Measurements from ENCODE around the gene EHBP1L1.
"Not testable (repeated sequence)": the region's sequence is repeated elsewhere in the genome, so short reads cannot be mapped to it uniquely, and the experiment has no call there.

Gene EHBP1L1

DNA sequence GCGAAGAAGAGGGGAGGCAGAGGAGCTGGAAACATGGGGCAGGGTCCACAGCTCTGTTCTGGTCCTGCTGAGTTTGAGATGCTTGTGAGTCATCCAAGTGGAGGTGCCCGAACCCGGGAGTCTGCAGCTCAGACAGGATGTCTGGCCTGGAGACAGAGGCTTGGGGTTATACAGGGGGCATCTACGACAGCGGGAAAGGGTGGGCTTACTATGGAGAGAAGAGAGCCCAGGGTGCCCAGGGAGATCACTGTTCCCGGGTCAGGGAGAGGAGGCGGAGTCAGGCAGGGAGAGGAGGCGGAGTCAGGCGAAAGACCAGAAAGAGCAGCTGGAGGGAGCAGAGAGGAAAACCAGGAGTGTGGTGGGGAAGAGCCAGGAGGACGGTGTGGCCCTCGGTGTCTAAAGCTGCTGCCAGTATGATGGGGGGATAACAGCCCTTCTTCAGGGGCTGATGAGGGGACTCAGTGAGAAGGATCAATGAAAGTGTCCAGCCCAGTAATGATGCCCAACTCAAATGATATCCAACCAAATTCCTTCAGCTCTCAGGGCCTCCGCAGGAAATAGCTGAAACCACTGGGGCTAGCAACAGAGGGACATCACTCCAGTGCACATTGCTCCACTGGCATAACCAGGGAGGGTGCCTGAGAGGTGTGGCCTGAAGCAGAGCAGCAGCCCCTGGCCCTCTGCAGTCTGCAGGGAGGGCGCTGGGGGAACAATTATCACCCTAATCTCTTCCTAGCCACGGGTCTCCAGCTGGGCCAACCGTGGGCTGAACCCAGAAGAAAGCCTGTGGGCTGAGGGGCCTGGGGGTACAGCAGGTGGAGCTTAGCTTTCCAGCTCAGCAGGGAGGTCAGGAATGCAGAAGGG is 15.1 kb upstream of the EHBP1L1 start:
- no peak for DNase-seq (ENCODE audit: low read depth)

DNA sequence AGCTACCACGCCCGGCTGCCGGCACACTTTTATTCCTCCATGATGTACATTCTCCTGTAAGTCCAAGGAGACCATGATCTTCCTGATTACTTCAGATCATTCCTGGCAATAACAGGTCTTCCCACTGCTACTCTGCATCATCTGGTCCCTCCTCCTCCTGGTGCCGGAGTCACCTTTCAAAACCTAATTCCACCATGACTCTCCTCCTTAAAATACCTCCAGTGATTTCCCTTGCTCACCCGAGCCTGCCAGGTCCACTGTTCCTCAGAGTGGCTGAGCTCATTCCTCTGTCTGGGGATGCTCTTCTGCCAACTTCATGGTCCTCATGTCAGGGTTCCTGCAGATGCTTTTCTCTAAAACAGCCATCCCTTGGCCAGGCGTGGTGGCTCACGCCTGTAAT is 13.8 kb upstream of the EHBP1L1 start:
- no peak for DNase-seq (ENCODE audit: low read depth)

- DNase-seq (ENCODE audit: low read depth): no peak
Observed at GRCh38 chr11:65562788-65563187, 13.1 kb upstream of the EHBP1L1 start.

DNA sequence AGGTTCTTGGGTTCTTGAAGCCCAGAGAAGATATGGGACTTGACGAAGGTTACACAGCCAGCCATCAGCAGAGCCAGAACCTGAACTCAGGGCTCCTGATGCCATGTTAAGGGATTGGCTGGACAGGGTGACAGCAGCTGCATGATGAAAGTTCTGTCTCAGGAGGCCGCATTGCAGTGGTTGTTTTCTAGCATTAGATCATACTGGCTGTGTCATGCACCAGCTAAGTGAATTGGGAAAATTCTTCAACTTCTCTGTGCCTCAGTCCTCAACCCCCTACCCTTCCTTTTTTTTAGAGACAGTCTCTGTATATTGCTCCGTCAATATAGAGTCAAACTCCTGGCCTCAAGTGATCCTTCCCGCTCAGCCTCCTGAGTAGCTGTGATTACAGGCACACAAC is 12.3 kb upstream of the EHBP1L1 start:
- DNase-seq (ENCODE audit: low read depth): no peak

GRCh38 chr11:65564879-65565559 is 10.8 kb upstream of the EHBP1L1 start:
- not testable (repeated sequence) for DNase-seq (ENCODE audit: low read depth)

GRCh38 chr11:65565624-65566453 is 10.0 kb upstream of the EHBP1L1 start:
- DNase-seq (ENCODE audit: low read depth): no peak

DNA sequence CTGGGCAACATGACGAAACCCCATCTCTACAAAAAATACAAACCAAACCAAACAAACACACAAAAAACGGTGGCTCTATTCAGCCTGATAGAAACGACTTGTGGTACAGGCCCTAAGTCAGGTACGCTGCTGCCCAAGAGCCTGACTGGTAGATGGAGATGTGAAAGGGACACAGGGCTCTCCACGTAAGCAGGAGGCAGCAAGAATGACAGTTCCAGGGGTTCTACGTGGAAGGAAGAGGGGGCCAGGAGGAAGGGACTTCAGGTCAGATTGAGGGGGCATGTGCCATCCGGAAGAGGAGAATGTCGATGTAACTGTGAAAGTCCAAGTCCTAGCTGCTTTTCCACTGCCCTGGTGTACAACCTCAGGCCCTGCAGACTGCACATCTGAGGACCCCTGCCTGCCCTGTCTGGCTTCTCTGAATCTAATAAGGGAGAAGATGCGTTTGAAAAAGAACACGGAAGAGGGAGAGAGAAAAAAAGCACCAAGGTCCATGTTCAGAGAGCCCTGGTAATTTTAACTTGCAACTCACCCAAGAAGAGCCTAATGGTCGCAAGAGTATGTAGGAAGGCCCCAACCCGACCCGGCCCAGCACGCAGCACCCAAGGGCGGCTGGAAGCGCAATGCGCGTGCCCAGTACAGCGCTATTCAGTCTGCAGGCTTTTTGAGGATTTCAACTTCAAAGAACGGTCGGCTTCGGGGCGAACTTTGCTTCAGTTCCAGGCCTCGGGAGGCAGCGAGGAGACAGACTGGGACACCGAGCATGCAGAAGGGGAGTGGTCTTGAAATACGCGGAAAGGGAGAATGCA is 6.5 kb upstream of the EHBP1L1 start:
- DNase-seq (ENCODE audit: low read depth): no peak

GRCh38 chr11:65569973-65570918 is 5.6 kb upstream of the EHBP1L1 start, which contains the start of gene ZNRD2:
ZNRD2 (plus strand) TSS chr11:65570477; CDS start chr11:65570492, 15 bp downstream.
- DNase-seq (ENCODE audit: low read depth): peak; percentile 97

- DNase-seq (ENCODE audit: low read depth): no peak
Observed at GRCh38 chr11:65571420-65571819, 4.4 kb upstream of the EHBP1L1 start.

- no peak for DNase-seq (ENCODE audit: low read depth)
Observed at GRCh38 chr11:65571940-65572339, 3.9 kb upstream of the EHBP1L1 start.

- DNase-seq (ENCODE audit: low read depth): peak; percentile 75
Observed at GRCh38 chr11:65572356-65573051, 3.3 kb upstream of the EHBP1L1 start, which contains the start of gene FAM89B. FAM89B (plus strand) TSS chr11:65572538; CDS start chr11:65572670, 132 bp downstream.

DNA sequence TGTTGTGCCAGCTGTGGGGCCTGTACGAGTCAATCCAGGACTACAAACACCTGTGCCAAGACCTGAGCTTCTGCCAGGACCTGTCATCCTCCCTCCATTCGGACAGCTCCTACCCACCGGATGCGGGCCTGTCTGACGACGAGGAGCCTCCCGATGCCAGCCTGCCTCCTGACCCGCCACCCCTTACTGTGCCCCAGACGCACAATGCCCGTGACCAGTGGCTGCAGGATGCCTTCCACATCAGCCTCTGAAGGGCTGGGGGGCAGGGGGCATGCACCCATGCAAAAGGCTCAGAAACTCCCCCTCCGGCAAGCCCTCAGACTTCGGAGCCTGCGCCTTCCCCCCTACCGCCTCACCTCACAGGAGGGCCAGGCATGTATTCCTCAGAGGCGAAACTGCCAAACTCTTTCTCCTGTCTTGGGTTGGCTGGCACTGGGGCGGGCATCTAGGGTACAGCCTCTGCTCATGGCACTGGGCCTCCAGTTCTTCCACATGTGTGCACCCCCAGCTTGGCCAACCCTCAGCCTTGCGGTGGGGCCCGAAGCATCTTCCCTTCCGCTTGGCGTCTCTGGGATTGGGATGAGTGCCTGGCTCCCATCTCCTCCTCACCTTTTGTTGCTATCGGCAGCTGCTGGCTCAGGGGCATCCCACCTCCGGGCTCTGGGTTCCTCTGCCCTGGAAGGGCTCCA is 2.3 kb upstream of the EHBP1L1 start:
- no peak for DNase-seq (ENCODE audit: low read depth)

DNA sequence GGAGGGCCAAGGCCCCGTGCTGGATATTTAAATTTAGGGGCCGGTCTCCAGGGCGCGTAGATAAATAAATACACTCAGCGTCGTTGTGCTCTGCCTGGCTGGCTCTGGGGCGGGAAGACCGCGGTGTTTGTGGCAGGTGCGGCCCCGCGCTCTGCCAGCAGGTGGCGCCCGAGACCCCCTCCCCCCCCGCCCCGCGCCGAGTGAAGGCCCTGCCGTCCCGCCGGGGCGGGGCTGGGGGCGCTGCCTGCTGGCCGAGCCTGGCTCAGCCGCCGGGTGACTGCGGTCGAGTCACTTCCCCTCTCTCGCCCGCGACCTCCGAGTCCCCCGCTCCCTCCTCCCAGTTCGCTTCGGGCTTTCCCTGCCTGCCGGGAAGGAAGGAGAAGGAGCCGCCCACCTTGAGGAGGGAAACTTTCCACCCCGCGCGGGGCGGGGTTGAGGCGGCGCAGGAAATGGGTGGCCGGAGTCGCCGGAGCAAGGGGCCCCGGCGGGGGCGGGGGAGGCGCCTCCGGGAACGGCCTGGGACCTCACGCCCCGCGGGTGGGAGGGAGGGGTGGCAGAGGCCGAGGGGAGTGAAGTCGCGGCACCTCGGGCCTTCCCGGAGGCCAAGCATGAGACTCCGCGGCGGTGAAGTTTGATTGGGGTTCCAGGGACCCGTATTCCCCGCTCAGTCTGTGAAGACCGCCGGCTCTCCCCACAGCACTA is 1.6 kb upstream of the EHBP1L1 start:
- peak; percentile 66 for DNase-seq (ENCODE audit: low read depth)

GRCh38 chr11:65574811-65575567 is 864 bp upstream of the EHBP1L1 start:
- no peak for DNase-seq (ENCODE audit: low read depth)

- DNase-seq (ENCODE audit: low read depth): no peak
Observed at GRCh38 chr11:65576232-65576866, 496 bp downstream of the EHBP1L1 start.

- DNase-seq (ENCODE audit: low read depth): no peak
Observed at GRCh38 chr11:65576867-65577755, 1.3 kb downstream of the EHBP1L1 start.

Measured in stimulated activated CD8-positive, alpha-beta memory T cell treated with anti-CD3 and anti-CD28 coated beads, Interleukin-7, amount 100 ng/mL, for 24 hours (primary cell).